ENCODE data around the gene KRTAP5-11. TPM values are rescaled to one million over a fixed set of nuclear protein-coding genes. Genes with fewer than 3 reads are reported as not detected.

The KRTAP5-11 gene
- polyA plus RNA-seq, 1 donor from 2014 or later = not detected

DNA sequence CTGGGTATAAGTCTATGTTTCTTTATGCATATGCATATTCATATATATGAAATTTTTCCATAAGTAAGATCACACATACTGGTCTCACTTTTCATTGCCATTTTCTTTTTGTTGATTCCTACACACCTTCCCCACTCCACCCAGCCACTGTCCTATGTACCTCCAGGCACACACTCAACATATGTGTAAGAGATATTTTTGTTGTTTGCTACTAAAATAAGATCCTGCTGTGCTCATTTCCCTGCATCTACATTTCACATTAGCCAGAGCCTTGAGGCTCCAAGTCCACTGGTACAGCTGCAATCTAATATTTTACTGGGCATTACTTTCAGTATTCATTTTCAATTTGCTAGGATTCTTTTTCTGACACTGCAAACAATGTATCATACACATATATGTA, 25.4 kb downstream of the KRTAP5-11 start:
- Histone ChIP-seq H3K36me3 (ENCODE audit: insufficient read depth, low read length) (no peaks in the 10 kb centered on the region), H3K27ac (ENCODE audit: low read length) (no peak overlapping the region), H4K20me1 (ENCODE audit: insufficient read depth) (no peaks in the 10 kb centered on the region), H3K79me2 (replicated peaks; ENCODE audit: insufficient read depth, low read length) (no peaks in the 10 kb centered on the region), H2AFZ (ENCODE audit: low read depth, low read length) (no peak overlapping the region), H3K27me3 (ENCODE audit: insufficient read depth, low read depth, low read length) (no peaks in the 10 kb centered on the region), H3K4me2 (ENCODE audit: low read length) (no peak overlapping the region), H3K4me3 (ENCODE audit: low read length) (no peak overlapping the region), H3K9me3 (ENCODE audit: low read length) (no peaks in the 10 kb centered on the region), H3K9me2 (ENCODE audit: insufficient read depth, low read length) (no peaks in the 10 kb centered on the region), H3F3A (ENCODE audit: insufficient read depth, low read length, poor library complexity, severe bottlenecking) (no peaks in the 10 kb centered on the region), H3K9ac (ENCODE audit: low read length) (no peak overlapping the region)
- TF ChIP-seq MXI1 (conservative IDR thresholded peaks at IDR 0.05; ENCODE audit: poor library complexity, severe bottlenecking) = no peak
- TF ChIP-seq SMC3 (conservative IDR thresholded peaks at IDR 0.05; ENCODE audit: poor library complexity) = no peak
- TF ChIP-seq, protein P1, sequence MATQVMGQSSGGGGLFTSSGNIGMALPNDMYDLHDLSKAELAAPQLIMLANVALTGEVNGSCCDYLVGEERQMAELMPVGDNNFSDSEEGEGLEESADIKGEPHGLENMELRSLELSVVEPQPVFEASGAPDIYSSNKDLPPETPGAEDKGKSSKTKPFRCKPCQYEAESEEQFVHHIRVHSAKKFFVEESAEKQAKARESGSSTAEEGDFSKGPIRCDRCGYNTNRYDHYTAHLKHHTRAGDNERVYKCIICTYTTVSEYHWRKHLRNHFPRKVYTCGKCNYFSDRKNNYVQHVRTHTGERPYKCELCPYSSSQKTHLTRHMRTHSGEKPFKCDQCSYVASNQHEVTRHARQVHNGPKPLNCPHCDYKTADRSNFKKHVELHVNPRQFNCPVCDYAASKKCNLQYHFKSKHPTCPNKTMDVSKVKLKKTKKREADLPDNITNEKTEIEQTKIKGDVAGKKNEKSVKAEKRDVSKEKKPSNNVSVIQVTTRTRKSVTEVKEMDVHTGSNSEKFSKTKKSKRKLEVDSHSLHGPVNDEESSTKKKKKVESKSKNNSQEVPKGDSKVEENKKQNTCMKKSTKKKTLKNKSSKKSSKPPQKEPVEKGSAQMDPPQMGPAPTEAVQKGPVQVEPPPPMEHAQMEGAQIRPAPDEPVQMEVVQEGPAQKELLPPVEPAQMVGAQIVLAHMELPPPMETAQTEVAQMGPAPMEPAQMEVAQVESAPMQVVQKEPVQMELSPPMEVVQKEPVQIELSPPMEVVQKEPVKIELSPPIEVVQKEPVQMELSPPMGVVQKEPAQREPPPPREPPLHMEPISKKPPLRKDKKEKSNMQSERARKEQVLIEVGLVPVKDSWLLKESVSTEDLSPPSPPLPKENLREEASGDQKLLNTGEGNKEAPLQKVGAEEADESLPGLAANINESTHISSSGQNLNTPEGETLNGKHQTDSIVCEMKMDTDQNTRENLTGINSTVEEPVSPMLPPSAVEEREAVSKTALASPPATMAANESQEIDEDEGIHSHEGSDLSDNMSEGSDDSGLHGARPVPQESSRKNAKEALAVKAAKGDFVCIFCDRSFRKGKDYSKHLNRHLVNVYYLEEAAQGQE (IDR thresholded peaks at IDR 0.05; ENCODE audit: borderline replicate concordance) = no peak
- no peak for TF ChIP-seq RAD21 (conservative IDR thresholded peaks at IDR 0.05)
- no peak for TF ChIP-seq EP300 (conservative IDR thresholded peaks at IDR 0.05; ENCODE audit: poor library complexity, severe bottlenecking)
- TF ChIP-seq, protein P2, sequence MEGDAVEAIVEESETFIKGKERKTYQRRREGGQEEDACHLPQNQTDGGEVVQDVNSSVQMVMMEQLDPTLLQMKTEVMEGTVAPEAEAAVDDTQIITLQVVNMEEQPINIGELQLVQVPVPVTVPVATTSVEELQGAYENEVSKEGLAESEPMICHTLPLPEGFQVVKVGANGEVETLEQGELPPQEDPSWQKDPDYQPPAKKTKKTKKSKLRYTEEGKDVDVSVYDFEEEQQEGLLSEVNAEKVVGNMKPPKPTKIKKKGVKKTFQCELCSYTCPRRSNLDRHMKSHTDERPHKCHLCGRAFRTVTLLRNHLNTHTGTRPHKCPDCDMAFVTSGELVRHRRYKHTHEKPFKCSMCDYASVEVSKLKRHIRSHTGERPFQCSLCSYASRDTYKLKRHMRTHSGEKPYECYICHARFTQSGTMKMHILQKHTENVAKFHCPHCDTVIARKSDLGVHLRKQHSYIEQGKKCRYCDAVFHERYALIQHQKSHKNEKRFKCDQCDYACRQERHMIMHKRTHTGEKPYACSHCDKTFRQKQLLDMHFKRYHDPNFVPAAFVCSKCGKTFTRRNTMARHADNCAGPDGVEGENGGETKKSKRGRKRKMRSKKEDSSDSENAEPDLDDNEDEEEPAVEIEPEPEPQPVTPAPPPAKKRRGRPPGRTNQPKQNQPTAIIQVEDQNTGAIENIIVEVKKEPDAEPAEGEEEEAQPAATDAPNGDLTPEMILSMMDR (IDR thresholded peaks at IDR 0.05; ENCODE audit: poor library complexity, severe bottlenecking) = no peak
- TF ChIP-seq EZH2 (IDR thresholded peaks at IDR 0.05; ENCODE audit: borderline replicate concordance, insufficient read depth, low read length, poor library complexity, severe bottlenecking) = no peak
- no peak for TF ChIP-seq POLR2AphosphoS5 (IDR thresholded peaks at IDR 0.05)
- no peak for TF ChIP-seq TAF1 (IDR thresholded peaks at IDR 0.05; ENCODE audit: low read depth)

DNA sequence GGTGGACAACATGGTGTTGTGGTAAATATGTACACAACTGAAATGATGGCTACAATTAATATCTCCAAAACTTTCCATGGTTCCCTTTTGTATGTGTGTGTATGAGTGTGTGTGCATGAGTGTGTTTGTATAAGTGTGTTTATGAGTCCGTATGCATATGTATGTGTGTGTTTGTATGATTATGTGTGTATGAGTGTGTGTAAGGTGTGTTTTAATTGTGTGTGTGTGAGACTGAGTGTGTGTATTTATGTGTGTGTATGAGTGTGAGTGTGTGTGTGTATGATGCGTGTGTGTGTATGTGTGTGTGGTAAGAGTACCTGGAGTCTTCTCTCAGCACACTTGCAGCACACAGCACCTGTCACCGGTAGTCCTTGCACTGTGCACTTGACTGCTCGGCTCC, 26.7 kb downstream of the KRTAP5-11 start:
- no peaks in the 10 kb centered on the region for H3K79me2 ChIP-seq (replicated peaks; ENCODE audit: insufficient read depth, low read length)
- H3K9ac ChIP-seq (ENCODE audit: low read length) = no peak overlapping the region
- H3K9me2 ChIP-seq (ENCODE audit: insufficient read depth, low read length) = no peaks in the 10 kb centered on the region
- H3K4me3 ChIP-seq (ENCODE audit: low read length) = no peak overlapping the region
- TF ChIP-seq RAD21 (conservative IDR thresholded peaks at IDR 0.05) (no peak), EZH2 (IDR thresholded peaks at IDR 0.05; ENCODE audit: borderline replicate concordance, insufficient read depth, low read length, poor library complexity, severe bottlenecking) (no peak), MXI1 (conservative IDR thresholded peaks at IDR 0.05; ENCODE audit: poor library complexity, severe bottlenecking) (no peak), TAF1 (IDR thresholded peaks at IDR 0.05; ENCODE audit: low read depth) (no peak), POLR2AphosphoS5 (IDR thresholded peaks at IDR 0.05) (no peak), SMC3 (conservative IDR thresholded peaks at IDR 0.05; ENCODE audit: poor library complexity) (no peak), EP300 (conservative IDR thresholded peaks at IDR 0.05; ENCODE audit: poor library complexity, severe bottlenecking) (no peak)
- TF ChIP-seq, protein P1 (IDR thresholded peaks at IDR 0.05; ENCODE audit: borderline replicate concordance) = no peak
- TF ChIP-seq, protein P2 (IDR thresholded peaks at IDR 0.05; ENCODE audit: poor library complexity, severe bottlenecking) = no peak
- H3F3A ChIP-seq (ENCODE audit: insufficient read depth, low read length, poor library complexity, severe bottlenecking) = no peaks in the 10 kb centered on the region
- no peak overlapping the region for H3K27ac ChIP-seq (ENCODE audit: low read length)
- H3K4me2 ChIP-seq (ENCODE audit: low read length) = no peak overlapping the region
- no peak overlapping the region for H2AFZ ChIP-seq (ENCODE audit: low read depth, low read length)
- no peaks in the 10 kb centered on the region for H3K27me3 ChIP-seq (ENCODE audit: insufficient read depth, low read depth, low read length)
- no peaks in the 10 kb centered on the region for H3K36me3 ChIP-seq (ENCODE audit: insufficient read depth, low read length)
- no peaks in the 10 kb centered on the region for H4K20me1 ChIP-seq (ENCODE audit: insufficient read depth)
- no peaks in the 10 kb centered on the region for H3K9me3 ChIP-seq (ENCODE audit: low read length)

Data from neural cell (in vitro differentiated cells).